ENCODE measurements around the gene HSPA9. TPM values are rescaled to one million over a fixed set of nuclear protein-coding genes. Genes with fewer than 3 reads are reported as not detected.

HSPA9 gene
- total and polyA plus RNA-seq, 10 of the 15 experiments (the other 5 are each of a cell fraction or from before 2014, with no cell fraction given): 145 to 455 (median 343) TPM

- H4K20me1 ChIP-seq (ENCODE audit: control insufficient read depth, insufficient read depth): peaks cover 8% of the 10 kb centered on the region
- POLR2A ChIA-PET: interaction anchor here (0.5 to 1.8 kb wide), 5 partner anchors 13 to 1864 kb away, joined by 3 to 7 read pairs (median 5); partner anchors contain the start of gene ETF1
- no TSS peak for BruUV-seq (replicated peaks)
- H3K36me3 ChIP-seq (ENCODE audit: control insufficient read depth in 2 of 2, insufficient read depth in 2 of 2, low read length in 1 of 2): peaks cover 4 to 15% of the 10 kb centered on the region in 2 experiments; a peak in 2 of 4 replicates
- peaks cover 67% of the 10 kb centered on the region for H3K79me2 ChIP-seq (ENCODE audit: control insufficient read depth, insufficient read depth, low read length)
- TF ChIP-seq ZNF24 (IDR thresholded peaks at IDR 0.05): no peak
- no peak for TF ChIP-seq BMI1 (IDR thresholded peaks at IDR 0.05; ENCODE audit: borderline replicate concordance)
- no peak for TF ChIP-seq GABPA (IDR thresholded peaks at IDR 0.05; ENCODE audit: low read depth)
- no peak for TF ChIP-seq IRF5 (IDR thresholded peaks at IDR 0.05; ENCODE audit: borderline replicate concordance)
- TF ChIP-seq IKZF1 (conservative IDR thresholded peaks at IDR 0.05): no peak
- TF ChIP-seq RELA (IDR thresholded peaks at IDR 0.05; ENCODE audit: borderline replicate concordance, partially characterized antibody): no peak
- no peak for TF ChIP-seq RAD21 (IDR thresholded peaks at IDR 0.05; ENCODE audit: insufficient read depth, low read depth, low read length)
- no peak for TF ChIP-seq BCLAF1 (IDR thresholded peaks at IDR 0.05)
- TF ChIP-seq FOXM1 (IDR thresholded peaks at IDR 0.05; ENCODE audit: low read depth, low read length): no peak
- TF ChIP-seq CBX5 (IDR thresholded peaks at IDR 0.05; ENCODE audit: low read depth): no peak
- TF ChIP-seq HDAC6 (IDR thresholded peaks at IDR 0.05; ENCODE audit: unreplicated experiment): no peak
- no peak for TF ChIP-seq RBBP5 (conservative IDR thresholded peaks at IDR 0.05)
- no peak for TF ChIP-seq SIX5 (IDR thresholded peaks at IDR 0.05; ENCODE audit: low read depth, low read length, severe bottlenecking)
- TF ChIP-seq KDM1A (IDR thresholded peaks at IDR 0.05; ENCODE audit: borderline replicate concordance): no peak
- no peak for TF ChIP-seq POLR2A (IDR thresholded peaks at IDR 0.05; ENCODE audit: low read depth, low read length)
- no peak for TF ChIP-seq CBFB (IDR thresholded peaks at IDR 0.05; ENCODE audit: low read depth)
- no peak for TF ChIP-seq HSF1 (IDR thresholded peaks at IDR 0.05; ENCODE audit: low read depth, low read length)
- TF ChIP-seq CHD4 (IDR thresholded peaks at IDR 0.05): no peak
- no peak for TF ChIP-seq ZSCAN29 (IDR thresholded peaks at IDR 0.05)
- no peak for TF ChIP-seq PAX5 (IDR thresholded peaks at IDR 0.05; ENCODE audit: borderline replicate concordance, low read depth, low read length)
- no peak overlapping the region for H3K9ac ChIP-seq (ENCODE audit: control insufficient read depth, insufficient read depth, low read length)
- no peak overlapping the region for H2AFZ ChIP-seq (ENCODE audit: control insufficient read depth, low read depth, low read length)
- FAIRE-seq (no peak), DNase-seq (ENCODE audit: low read depth, low spot score) (no peak), ATAC-seq (no peak; the same call in 2 of the 3 replicates)
- H3K4me1 ChIP-seq (ENCODE audit: control insufficient read depth, insufficient read depth, low read length): no peaks in the 10 kb centered on the region
- no peaks in the 10 kb centered on the region for H3K27me3 ChIP-seq (replicated peaks in 1 of 2; ENCODE audit: control insufficient read depth in 2 of 2, insufficient read depth in 2 of 2, low read length in 1 of 2)
- H3K4me3 ChIP-seq: no peak overlapping the region
- CTCF ChIA-PET: interaction anchor here (0.8 to 1.4 kb wide), 4 partner anchors 14 to 27 kb away, joined by 3 to 4 read pairs (median 4); partner anchors contain the start of gene ETF1
- SMC1A ChIA-PET (ENCODE audit: uncharacterized antibody, unreplicated experiment): interaction anchor here (0.9 to 1.6 kb wide), 2 partner anchors 10 to 19 kb away, joined by 4 read pairs; no protein-coding TSS in a partner anchor
- intact Hi-C loops (cut with micrococcal nuclease; ENCODE audit: unreplicated experiment) (no loop called here), in situ Hi-C loops (cut with MboI) (no loop called here)
- no peaks in the 10 kb centered on the region for H3K9me3 ChIP-seq (replicated peaks; ENCODE audit: control insufficient read depth, insufficient read depth, low read length)
- RAD21 ChIA-PET (ENCODE audit: unreplicated experiment): no interaction called here
- WGBS (ENCODE audit: insufficient coverage, insufficient replicate concordance, low lambda C conversion rate, missing lambda C conversion rate): 91% methylated on average over 8 of the region's 8 CpGs
- H3K4me2 ChIP-seq (ENCODE audit: control insufficient read depth, insufficient read depth): no peak overlapping the region
- no peak overlapping the region for H3K27ac ChIP-seq (ENCODE audit: control insufficient read depth, insufficient read depth)
Observed at GRCh38 chr5:138529812-138530211, 45.4 kb downstream of the HSPA9 start.
